Measurements from ENCODE around the gene LIMCH1.
A peak's percentile ranks its signal among the peaks of the same experiment; 100 is the strongest.
"Not testable (repeated sequence)": the region's sequence is repeated elsewhere in the genome, so short reads cannot be mapped to it uniquely, and the experiment has no call there.

LIMCH1 gene

DNA sequence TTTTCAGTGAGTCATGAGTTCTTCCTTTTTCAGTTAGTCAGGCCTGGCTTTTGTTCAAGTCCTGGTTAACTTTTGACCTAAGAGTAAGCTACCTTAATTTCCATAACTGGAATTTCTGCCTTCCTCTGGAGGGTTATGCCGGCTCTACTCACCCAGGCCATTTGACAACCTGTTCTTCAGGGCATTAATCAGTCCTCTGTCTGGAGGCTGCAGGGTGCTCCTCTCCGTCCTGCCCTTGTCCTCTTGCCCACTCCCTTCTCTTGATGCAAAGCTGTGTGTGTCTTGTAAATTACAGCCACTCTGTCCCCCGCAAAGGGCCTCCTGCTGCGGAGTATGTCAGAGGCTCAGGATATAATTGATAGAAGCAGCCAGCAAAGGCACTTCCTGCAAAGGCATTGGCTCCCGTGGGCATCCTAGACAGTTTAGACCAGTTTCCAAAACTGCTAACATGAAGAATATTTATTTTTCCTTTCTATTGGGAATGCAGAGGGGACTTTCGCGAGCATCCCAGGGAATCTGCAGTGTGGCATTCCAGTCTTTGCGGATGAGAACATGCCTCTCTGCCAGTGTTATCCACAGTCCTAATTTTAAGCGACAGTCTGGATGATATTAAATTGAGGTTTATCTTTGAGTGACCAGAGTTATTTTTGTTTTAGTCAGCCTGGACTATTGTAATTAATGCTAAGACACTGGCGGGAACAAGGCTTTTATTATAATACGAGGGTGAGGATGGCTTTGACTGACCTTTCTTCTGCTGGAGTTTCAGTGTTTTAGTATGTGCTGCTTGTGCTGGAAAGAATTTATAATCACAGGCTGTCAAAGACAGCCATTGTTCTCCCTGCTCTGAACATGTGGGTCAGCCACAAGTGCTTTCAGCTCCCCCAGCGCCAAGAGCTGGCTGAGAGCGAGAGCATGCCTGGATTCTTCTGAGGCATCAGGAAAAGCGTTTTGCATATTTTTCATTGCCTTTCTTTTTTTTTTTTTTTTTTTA lies 74.2 kb downstream of the LIMCH1 start:
- no peak for DNase-seq

DNA sequence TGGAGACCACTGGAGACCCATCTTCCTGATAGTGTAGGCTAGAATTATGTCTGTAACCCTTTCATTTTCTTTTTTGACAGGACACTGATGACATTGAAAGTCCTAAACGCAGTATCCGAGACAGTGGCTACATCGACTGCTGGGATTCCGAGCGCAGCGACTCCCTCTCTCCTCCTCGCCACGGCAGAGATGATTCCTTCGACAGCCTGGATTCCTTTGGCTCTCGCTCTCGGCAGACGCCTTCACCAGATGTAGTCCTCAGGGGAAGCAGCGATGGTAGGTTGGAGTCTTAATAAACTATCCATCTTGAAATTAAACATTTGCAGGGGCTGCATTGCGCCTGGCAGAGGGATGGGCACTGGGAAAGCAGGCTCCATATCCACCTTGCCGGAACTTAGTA lies 75.4 kb downstream of the LIMCH1 start:
- DNase-seq: no peak

- DNase-seq: no peak
Measured at GRCh38 chr4:41613821-41614220, 75.9 kb downstream of the LIMCH1 start.

GRCh38 chr4:41614519-41614918 lies 76.6 kb downstream of the LIMCH1 start:
- DNase-seq: no peak

DNA sequence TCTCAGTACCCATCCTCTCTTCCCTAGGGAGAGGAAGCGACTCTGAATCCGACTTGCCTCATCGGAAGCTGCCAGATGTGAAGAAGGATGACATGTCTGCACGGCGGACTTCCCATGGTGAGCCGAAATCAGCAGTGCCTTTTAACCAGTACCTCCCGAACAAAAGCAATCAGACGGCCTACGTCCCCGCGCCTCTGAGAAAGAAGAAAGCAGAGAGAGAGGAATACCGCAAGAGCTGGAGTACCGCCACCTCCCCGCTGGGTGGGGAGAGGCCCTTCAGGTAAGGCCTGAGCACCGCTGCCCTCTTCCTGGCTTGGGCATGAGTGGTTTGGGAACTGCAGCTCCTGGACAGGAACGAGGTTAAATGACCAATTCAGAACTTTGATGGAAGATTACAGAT lies 81.2 kb downstream of the LIMCH1 start:
- DNase-seq: no peak

GRCh38 chr4:41620594-41621256 lies 82.8 kb downstream of the LIMCH1 start:
- DNase-seq: no peak

DNA sequence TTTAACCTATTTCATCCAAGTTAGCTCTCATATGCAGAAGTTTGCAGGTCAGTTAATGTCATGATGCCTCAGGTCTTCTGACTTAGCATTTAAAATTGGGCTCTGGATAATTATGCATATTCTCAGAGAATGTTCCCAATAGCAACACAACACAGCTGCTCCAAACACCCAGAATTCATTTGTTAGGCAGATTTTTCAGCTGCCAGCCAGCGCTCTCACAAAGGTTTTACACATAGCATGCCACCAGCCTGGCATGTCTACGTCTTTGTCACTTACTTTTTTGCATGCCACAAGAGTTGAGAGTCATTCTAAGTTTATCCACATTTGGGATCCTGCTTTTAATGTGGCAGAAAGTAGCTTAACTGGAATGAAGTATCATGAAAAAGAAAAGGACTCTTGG lies 84.8 kb downstream of the LIMCH1 start:
- DNase-seq: no peak

DNA sequence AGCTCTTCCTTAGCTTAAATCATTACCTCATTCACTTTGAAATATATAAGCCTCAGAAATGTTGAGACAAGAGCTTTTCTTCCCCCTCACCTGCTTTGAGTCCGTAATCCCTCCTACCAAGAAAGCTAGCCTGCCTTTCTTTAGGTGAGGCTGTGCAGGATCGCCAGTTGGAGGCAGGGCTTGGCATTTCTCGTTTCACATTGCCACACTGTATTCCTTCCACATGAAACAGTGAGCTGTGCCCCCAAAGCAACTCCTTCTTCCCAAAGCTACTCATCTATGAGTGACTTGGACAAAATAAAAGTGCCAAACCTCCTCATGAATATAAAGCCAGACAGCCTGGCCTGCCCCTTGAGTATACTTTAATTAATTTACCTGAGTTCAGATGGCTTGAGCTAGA lies 86.8 kb downstream of the LIMCH1 start:
- DNase-seq: no peak

GRCh38 chr4:41625531-41625930 lies 87.6 kb downstream of the LIMCH1 start:
- DNase-seq: no peak

GRCh38 chr4:41628936-41629335 lies 91.0 kb downstream of the LIMCH1 start:
- DNase-seq: no peak

- DNase-seq: no peak
Measured at GRCh38 chr4:41631523-41631922, 93.6 kb downstream of the LIMCH1 start.

- no peak for DNase-seq
Measured at GRCh38 chr4:41632481-41633073, 94.6 kb downstream of the LIMCH1 start.

DNA sequence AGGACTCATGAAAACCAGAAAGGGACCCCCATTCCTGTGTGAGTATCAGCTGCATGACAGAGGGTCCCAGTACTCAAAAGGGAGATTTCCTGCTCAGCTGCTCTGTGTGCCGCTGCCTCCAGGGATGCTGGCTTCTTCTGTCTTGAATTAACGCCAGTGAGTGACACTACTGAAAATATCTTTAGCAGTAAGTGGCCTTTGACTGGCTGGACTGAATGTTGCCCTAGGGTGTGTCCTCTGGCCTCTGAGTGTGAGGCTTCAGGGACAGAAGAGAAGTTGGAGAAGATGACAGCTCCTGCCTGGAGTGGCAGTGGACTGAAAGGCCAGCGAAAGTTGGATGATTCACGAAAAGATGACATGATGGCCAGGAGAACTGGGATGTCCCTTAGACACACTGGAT lies 95.4 kb downstream of the LIMCH1 start:
- DNase-seq: no peak

GRCh38 chr4:41635441-41635840 lies 97.5 kb downstream of the LIMCH1 start:
- DNase-seq: no peak

DNA sequence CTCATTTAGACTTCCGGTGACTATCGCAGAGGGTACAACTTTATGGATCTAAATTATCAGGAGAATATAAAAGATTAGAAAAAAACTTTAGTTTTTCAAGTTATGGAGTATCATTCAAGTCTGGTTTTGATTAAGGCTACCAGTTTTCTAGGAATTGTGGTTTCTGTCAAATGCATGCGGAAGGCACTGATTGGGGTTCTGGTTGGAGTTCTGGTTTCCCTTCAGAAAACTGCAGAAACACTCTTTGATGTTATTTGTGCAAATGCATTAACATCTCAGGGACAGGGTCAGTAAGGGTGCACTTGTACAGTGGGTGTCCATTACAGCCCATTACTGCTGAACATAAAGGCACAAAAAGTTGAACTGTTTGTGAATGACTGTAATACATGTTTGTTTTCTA lies 100.2 kb downstream of the LIMCH1 start:
- DNase-seq: no peak

DNA sequence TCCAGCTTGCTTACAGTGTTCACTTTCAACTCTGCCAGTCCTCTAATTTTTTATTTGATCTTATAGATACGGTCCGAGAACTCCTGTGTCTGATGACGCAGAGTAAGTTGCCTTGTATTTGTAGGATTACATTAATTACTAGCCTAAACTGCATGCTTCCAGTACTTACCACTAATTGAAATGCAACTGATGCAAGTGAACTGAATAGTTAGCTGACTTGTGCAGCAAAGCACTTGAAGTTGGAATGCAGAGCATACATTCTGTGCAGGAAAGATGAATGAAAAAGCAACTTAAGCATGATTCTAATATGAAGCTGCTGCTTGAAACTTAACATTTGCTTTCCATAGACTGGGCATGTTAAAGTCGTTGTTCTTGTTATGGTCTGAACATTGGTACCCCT lies 100.9 kb downstream of the LIMCH1 start:
- no peak for DNase-seq

- DNase-seq: no peak
Measured at GRCh38 chr4:41639291-41639690, 101.3 kb downstream of the LIMCH1 start.

DNA sequence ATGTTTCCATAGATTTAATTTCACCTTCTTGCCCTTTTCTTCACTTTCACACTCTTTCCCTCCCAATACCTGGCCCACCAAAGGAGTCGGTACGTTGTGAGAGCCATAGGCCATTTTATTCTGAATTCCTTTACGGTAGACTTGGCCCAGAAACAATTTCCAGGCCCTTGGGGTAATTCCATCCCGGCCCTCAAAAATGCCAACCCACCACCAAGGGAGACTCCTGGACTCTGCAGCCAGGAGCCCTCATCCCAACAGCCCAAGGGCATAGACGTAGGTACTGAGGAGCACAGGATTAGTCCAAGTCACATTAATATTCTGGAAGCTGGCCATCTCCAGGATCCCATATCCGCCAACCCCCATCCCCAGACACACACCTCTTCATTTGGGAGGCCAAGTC lies 102.9 kb downstream of the LIMCH1 start:
- DNase-seq: no peak

- DNase-seq: not testable (repeated sequence)
Measured at GRCh38 chr4:41642746-41643145, 104.8 kb downstream of the LIMCH1 start.

GRCh38 chr4:41643331-41643730 lies 105.4 kb downstream of the LIMCH1 start:
- no peak for DNase-seq

DNA sequence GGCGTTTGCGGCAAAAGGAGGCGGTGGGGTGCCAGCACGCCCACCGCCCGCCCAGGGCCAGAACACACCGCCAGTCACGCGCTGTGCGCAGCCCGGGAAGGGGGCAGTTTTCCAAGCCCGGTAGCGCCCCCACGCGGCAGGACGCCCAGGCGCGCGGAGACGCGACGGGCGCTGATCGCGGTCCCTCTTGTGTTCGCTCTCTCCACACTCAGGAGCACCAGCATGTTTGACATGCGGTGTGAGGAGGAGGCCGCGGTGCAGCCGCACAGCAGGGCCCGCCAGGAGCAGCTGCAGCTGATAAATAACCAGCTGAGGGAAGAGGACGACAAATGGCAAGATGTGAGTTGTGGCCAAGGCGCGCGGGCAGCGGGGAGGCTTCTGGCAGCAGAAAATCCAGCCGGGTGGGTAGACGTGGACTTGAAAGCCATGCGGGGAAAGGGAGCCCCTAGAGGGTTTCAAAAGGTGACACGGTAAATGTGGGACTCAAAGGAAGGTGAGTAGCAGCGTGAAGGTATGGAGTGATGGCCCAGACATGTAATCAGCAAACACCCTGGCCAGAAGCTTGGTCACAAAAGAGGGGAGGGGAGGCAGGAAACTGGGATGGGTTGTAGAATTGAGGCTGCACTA lies 106.4 kb downstream of the LIMCH1 start:
- peak; percentile 11 for DNase-seq

- DNase-seq: no peak
Measured at GRCh38 chr4:41644915-41645295, 106.9 kb downstream of the LIMCH1 start.

GRCh38 chr4:41645728-41646390 lies 107.9 kb downstream of the LIMCH1 start:
- no peak for DNase-seq

All from activated CD4-positive, alpha-beta T cell treated with anti-CD3 and anti-CD28 coated beads, Interleukin-10, Interleukin-2, amounts not matched to agents 100 ng/mL and 50 ng/mL, durations not matched to agents 16 hours and 8 hours (primary cell).